NCI-H2029 (cell line): ENCODE data around the gene KIF4B.

ENCODE experiments used
- DNase-seq: peaks from one replicate; lab custom pipeline; 2025; lab: John Stamatoyannopoulos, UW

Gene KIF4B

GRCh38 chr5:155053501-155053900 lies 39.9 kb downstream of the KIF4B start:
- DNase-seq: no peak

GRCh38 chr5:155056644-155057269 lies 43.2 kb downstream of the KIF4B start:
- no peak for DNase-seq

GRCh38 chr5:155057626-155058025 lies 44.1 kb downstream of the KIF4B start:
- no peak for DNase-seq

GRCh38 chr5:155064580-155064979 lies 51.0 kb downstream of the KIF4B start:
- DNase-seq: no peak

- DNase-seq: no peak
These were observed 53.5 kb downstream of the KIF4B start for GRCh38 chr5:155066886-155067595.
